ENCODE results near the gene HSDL1.
"Not testable (repeated sequence)": the region's sequence is repeated elsewhere in the genome, so short reads cannot be mapped to it uniquely, and the experiment has no call there.

Gene HSDL1

DNA sequence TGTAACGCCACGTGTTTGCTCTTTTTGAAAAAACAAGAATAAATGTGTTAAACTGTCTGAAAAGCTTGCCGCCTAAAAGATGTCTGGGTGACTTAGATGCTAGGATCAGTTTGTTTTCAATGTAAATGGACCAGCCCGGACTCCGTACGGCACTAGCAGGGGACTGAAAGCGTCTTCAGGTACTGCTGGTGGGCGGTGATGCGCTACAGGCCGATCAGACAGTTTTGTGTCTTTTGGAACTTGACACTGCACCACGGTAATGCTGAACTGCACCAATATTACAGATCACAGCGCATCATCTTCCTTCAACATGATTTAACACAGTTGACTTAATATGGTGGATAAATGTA is 27.5 kb downstream of the HSDL1 start:
- Histone ChIP-seq H3K79me2 (ENCODE audit: insufficient read depth, low read length) (peaks cover 53% of the 10 kb centered on the region), H3K36me3 (ENCODE audit: insufficient read depth, low read length) (peaks cover 22% of the 10 kb centered on the region), H3K4me1 (ENCODE audit: insufficient read depth, low read length) (peaks cover 36% of the 10 kb centered on the region), H3K4me3 (ENCODE audit: low read depth in 1 of 2, low read length in 2 of 2) (peak overlapping the region; percentile 74 to 85), H2AFZ (ENCODE audit: low read depth, low read length) (peak overlapping the region; percentile 89), H3K27me3 (ENCODE audit: insufficient read depth, low read length, poor library complexity) (no peaks in the 10 kb centered on the region), H3K27ac (ENCODE audit: low read length) (peak overlapping the region; percentile 87), H3K9ac (ENCODE audit: low read depth, low read length) (peak overlapping the region; percentile 91), H4K20me1 (ENCODE audit: insufficient read depth, low read length) (peaks cover 19% of the 10 kb centered on the region), H3K9me3 (ENCODE audit: insufficient read depth, low read length, severe bottlenecking) (no peaks in the 10 kb centered on the region), H3K4me2 (ENCODE audit: insufficient read depth, low read length) (peak overlapping the region; percentile 73)
- ATAC-seq (ENCODE audit: insufficient read depth, low read depth) = peak; percentile 8; the same call in 2 of the 3 replicates
- DNase-seq = peak; percentile 52
- TF ChIP-seq, protein P1, sequence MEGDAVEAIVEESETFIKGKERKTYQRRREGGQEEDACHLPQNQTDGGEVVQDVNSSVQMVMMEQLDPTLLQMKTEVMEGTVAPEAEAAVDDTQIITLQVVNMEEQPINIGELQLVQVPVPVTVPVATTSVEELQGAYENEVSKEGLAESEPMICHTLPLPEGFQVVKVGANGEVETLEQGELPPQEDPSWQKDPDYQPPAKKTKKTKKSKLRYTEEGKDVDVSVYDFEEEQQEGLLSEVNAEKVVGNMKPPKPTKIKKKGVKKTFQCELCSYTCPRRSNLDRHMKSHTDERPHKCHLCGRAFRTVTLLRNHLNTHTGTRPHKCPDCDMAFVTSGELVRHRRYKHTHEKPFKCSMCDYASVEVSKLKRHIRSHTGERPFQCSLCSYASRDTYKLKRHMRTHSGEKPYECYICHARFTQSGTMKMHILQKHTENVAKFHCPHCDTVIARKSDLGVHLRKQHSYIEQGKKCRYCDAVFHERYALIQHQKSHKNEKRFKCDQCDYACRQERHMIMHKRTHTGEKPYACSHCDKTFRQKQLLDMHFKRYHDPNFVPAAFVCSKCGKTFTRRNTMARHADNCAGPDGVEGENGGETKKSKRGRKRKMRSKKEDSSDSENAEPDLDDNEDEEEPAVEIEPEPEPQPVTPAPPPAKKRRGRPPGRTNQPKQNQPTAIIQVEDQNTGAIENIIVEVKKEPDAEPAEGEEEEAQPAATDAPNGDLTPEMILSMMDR (IDR thresholded peaks at IDR 0.05; ENCODE audit: borderline replicate concordance, extremely low read depth, low read length, poor library complexity, severe bottlenecking) = no peak
- TF ChIP-seq EZH2 (IDR thresholded peaks at IDR 0.05; ENCODE audit: borderline replicate concordance, low read depth, low read length, severe bottlenecking) = no peak

DNA sequence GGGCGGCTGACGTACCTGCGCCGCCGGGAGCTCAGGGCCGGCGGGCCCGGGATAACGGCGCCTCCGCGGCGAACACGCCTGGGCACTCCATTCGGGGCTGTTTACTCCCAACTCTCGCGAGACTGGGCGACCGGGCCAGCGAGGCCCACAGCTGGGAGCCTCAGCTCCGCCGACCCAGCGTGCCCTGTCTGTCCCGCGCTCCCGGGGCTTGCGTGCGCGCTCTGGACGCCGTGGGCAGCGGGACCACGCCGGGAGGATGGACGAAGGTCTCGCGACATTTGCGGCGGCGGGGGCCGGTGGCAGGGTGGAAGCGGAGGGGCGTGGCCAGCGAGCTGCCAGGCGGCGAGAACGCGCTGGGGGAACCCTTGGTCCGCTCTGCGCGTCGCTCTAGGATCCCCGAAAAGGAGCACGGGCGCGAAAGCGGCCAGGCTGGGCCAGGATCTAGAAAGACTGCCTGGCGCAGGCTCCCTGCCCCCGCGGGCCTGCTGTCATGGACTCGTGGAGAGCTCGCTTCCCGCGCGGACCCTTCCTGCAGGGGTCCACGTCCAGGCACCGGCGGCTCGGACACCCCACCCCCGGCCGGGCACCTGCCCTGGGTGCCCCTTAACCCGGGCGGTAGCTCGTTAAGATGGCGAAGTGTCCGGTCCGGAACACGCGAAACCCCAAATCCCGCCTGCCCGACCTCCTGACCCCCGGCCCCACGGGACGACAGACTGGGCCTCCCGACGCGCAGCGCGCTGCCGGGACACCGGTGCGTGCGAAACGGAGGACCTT is 28.1 kb downstream of the HSDL1 start, which contains the start of gene MBTPS1:
Gene MBTPS1 (minus strand): TSS at position 223 of the 774 bp plus-strand sequence. CDS start 15,159 bp downstream, outside the sequence.
- H3K79me2 ChIP-seq (ENCODE audit: insufficient read depth, low read length) = peaks cover 58% of the 10 kb centered on the region
- peaks cover 20% of the 10 kb centered on the region for H4K20me1 ChIP-seq (ENCODE audit: insufficient read depth, low read length)
- ATAC-seq (ENCODE audit: insufficient read depth, low read depth) = peak; percentile 92

DNA sequence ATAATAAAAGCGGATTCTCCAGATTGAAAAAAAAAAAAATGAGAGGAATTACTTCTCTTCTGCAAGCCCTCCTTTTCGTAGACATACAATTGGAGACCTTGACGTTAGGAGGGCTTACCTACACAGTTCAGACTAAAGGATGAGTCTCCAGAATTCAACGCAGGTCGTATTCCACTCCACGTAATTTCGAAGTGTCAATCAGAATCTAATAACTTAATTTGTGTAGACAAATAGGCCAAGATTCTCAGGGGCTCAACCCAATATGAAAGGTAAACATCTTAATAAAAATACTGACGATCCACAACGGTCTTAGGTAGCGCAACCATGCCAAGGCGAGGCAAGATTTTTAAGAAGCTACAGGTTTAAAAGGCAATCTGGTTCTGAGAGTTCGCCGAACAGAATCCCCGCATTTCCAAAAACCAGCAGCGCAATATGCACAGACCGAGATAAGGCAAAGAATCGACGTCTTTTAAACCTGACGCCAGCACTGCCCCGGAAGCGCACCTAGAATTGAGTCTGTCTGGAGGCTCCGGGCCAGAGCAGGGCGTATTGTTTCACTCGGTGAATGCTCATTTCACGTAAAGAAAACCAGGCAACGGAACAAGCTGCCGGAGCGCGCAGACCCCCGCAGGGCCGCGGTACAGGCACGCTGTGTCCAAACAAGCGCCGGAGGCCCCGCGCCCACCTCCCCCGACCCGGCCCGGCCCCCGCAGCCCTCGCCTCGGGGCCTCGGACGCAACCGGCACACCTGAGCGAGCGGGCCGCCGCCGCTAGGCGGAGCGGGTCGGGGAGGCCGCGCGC is 28.9 kb downstream of the HSDL1 start:
- DNase-seq (peak; percentile 54), ATAC-seq (ENCODE audit: insufficient read depth, low read depth) (peak; percentile 47)
- peaks cover 66% of the 10 kb centered on the region for H3K79me2 ChIP-seq (ENCODE audit: insufficient read depth, low read length)
- peak overlapping the region; percentile 77 for H2AFZ ChIP-seq (ENCODE audit: low read depth, low read length)
- H3K36me3 ChIP-seq (ENCODE audit: insufficient read depth, low read length) = peaks cover 15% of the 10 kb centered on the region
- H3K4me3 ChIP-seq (ENCODE audit: low read depth in 1 of 2, low read length in 2 of 2) = peak overlapping the region; percentile 74 to 85
- peak overlapping the region; percentile 87 for H3K27ac ChIP-seq (ENCODE audit: low read length)
- H3K9ac ChIP-seq (ENCODE audit: low read depth, low read length) = peak overlapping the region; percentile 91
- H3K27me3 ChIP-seq (ENCODE audit: insufficient read depth, low read length, poor library complexity) = no peaks in the 10 kb centered on the region
- peaks cover 27% of the 10 kb centered on the region for H4K20me1 ChIP-seq (ENCODE audit: insufficient read depth, low read length)
- H3K4me1 ChIP-seq (ENCODE audit: insufficient read depth, low read length) = peaks cover 36% of the 10 kb centered on the region
- H3K9me3 ChIP-seq (ENCODE audit: insufficient read depth, low read length, severe bottlenecking) = no peaks in the 10 kb centered on the region
- H3K4me2 ChIP-seq (ENCODE audit: insufficient read depth, low read length) = peak overlapping the region; percentile 73
- TF ChIP-seq, protein P1 (IDR thresholded peaks at IDR 0.05; ENCODE audit: borderline replicate concordance, extremely low read depth, low read length, poor library complexity, severe bottlenecking) = peak; percentile 38
- TF ChIP-seq EZH2 (IDR thresholded peaks at IDR 0.05; ENCODE audit: borderline replicate concordance, low read depth, low read length, severe bottlenecking) = no peak

More for the DNA sequence above, 28.1 kb downstream of the HSDL1 start, which contains the start of gene MBTPS1:
- Histone ChIP-seq H3K27ac (ENCODE audit: low read length) (peak within 1 kb of the TSS; percentile 87), H3K27me3 (ENCODE audit: insufficient read depth, low read length, poor library complexity) (no peaks in the 10 kb centered on the region), H2AFZ (ENCODE audit: low read depth, low read length) (peak within 1 kb of the TSS; percentile 89), H3K4me2 (ENCODE audit: insufficient read depth, low read length) (peak within 1 kb of the TSS; percentile 73), H3K9me3 (ENCODE audit: insufficient read depth, low read length, severe bottlenecking) (no peaks in the 10 kb centered on the region), H3K4me3 (ENCODE audit: low read depth in 1 of 2, low read length in 2 of 2) (peak within 1 kb of the TSS; percentile 74 to 85), H3K36me3 (ENCODE audit: insufficient read depth, low read length) (peaks cover 16% of the 10 kb centered on the region), H3K4me1 (ENCODE audit: insufficient read depth, low read length) (peaks cover 36% of the 10 kb centered on the region), H3K9ac (ENCODE audit: low read depth, low read length) (peak within 1 kb of the TSS; percentile 91)
- no peak for TF ChIP-seq EZH2 (IDR thresholded peaks at IDR 0.05; ENCODE audit: borderline replicate concordance, low read depth, low read length, severe bottlenecking)
- TF ChIP-seq, protein P1 (IDR thresholded peaks at IDR 0.05; ENCODE audit: borderline replicate concordance, extremely low read depth, low read length, poor library complexity, severe bottlenecking) = peak; percentile 9
- peak; percentile 98 for DNase-seq

DNA sequence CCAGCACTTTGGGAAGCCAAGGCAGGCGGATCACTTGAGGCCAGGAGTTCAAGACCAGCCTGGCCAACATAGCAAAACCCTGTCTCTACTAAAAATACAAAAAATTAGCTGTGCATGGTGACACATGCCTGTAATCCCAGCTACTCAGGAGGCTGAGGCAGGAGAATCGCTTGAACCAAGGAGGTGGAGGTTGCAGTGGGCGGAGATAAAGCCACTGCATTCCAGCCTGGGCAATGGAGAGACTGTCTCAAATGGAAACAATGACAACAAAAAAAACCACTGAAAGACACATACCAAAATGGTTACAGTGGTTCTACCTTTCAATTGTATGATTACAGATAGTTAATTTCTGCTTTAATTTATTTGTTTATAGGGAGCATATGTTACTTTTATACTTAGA is 33.0 kb downstream of the HSDL1 start:
- DNase-seq; H3K9ac ChIP-seq (ENCODE audit: low read depth, low read length); H3K9me3 ChIP-seq (ENCODE audit: insufficient read depth, low read length, severe bottlenecking); H3K27ac ChIP-seq (ENCODE audit: low read length); H2AFZ ChIP-seq (ENCODE audit: low read depth, low read length); H3K4me3 ChIP-seq (ENCODE audit: low read depth in 1 of 2, low read length in 2 of 2); ATAC-seq (ENCODE audit: insufficient read depth, low read depth); H3K4me2 ChIP-seq (ENCODE audit: insufficient read depth, low read length); H3K27me3 ChIP-seq (ENCODE audit: insufficient read depth, low read length, poor library complexity): not testable (repeated sequence)
- Histone ChIP-seq H3K79me2 (ENCODE audit: insufficient read depth, low read length) (peaks cover 98% of the 10 kb centered on the region), H4K20me1 (ENCODE audit: insufficient read depth, low read length) (peaks cover 67% of the 10 kb centered on the region), H3K4me1 (ENCODE audit: insufficient read depth, low read length) (peaks cover 31% of the 10 kb centered on the region), H3K36me3 (ENCODE audit: insufficient read depth, low read length) (peaks cover 41% of the 10 kb centered on the region)
